DND-41 (cell line): Measurements from ENCODE around the gene ANKRD49.

ENCODE experiments used
- ATAC-seq: fragments of 200-7000 bp; cut with Tn5 transposase; 3 replicates; pipeline ENCODE4 v1.9.1; 2021; ENCODE audit warnings: low read depth; ENCODE audit not compliant: insufficient read depth
- DNase-seq: peaks from one replicate; pipeline ENCODE4 v3.0.0-alpha.2; 2020
- H2AFZ ChIP-seq: 2 replicates; pipeline ENCODE4 v1.6.0; 2012; ENCODE audit warnings: low read depth, low read length
- H3K27ac ChIP-seq: 2 replicates; pipeline ENCODE4 v1.5.1; 2012; ENCODE audit warnings: low read length, inconsistent platforms
- H3K27me3 ChIP-seq: fragments of 200-600 bp; sonication (generic); 2 replicates; pipeline ENCODE4 v1.6.0; 2012; ENCODE audit warnings: low read length, mild to moderate bottlenecking, inconsistent platforms; ENCODE audit not compliant: insufficient read depth, poor library complexity
- H3K36me3 ChIP-seq: 2 replicates; pipeline ENCODE4 v1.5.1; 2012; ENCODE audit warnings: low read length, inconsistent platforms; ENCODE audit not compliant: insufficient read depth
- H3K4me1 ChIP-seq: 2 replicates; pipeline ENCODE4 v1.5.1; 2012; ENCODE audit warnings: mild to moderate bottlenecking, low read length; ENCODE audit not compliant: insufficient read depth
- H3K4me2 ChIP-seq: 2 replicates; pipeline ENCODE4 v1.6.0; 2012; ENCODE audit warnings: mild to moderate bottlenecking, moderate library complexity, low read length, inconsistent platforms; ENCODE audit not compliant: insufficient read depth
- H3K4me3 ChIP-seq, 2 experiments: fragments of 200-600 bp in 1 of 2; shearing (Covaris generic) in 1 of 2; 2 replicates each; pipeline ENCODE4 v1.5.1; 2012 to 2016; ENCODE audit warnings: inconsistent platforms in 2 of 2, low read length in 2 of 2, mild to moderate bottlenecking in 2 of 2, low read depth in 1 of 2, moderate library complexity in 1 of 2
- H3K79me2 ChIP-seq: 2 replicates; pipeline ENCODE4 v1.6.0; 2012; ENCODE audit warnings: low read length, inconsistent platforms; ENCODE audit not compliant: insufficient read depth
- H3K9ac ChIP-seq: 2 replicates; pipeline ENCODE4 v1.6.0; 2012; ENCODE audit warnings: low read depth, mild to moderate bottlenecking, inconsistent platforms, low read length, moderate library complexity
- H3K9me3 ChIP-seq: 2 replicates; pipeline ENCODE4 v1.5.1; 2012; ENCODE audit warnings: low read length, moderate library complexity, mild to moderate bottlenecking, inconsistent platforms; ENCODE audit not compliant: insufficient read depth, severe bottlenecking
- H4K20me1 ChIP-seq: 2 replicates; pipeline ENCODE4 v1.6.0; 2012; ENCODE audit warnings: low read length; ENCODE audit not compliant: insufficient read depth
- EZH2 ChIP-seq: IDR thresholded peaks from 3 replicates; pipeline ENCODE4 v1.6.1; 2012; ENCODE audit warnings: borderline replicate concordance, low read depth, mild to moderate bottlenecking, moderate library complexity, low read length, inconsistent platforms; ENCODE audit not compliant: severe bottlenecking
- TF ChIP-seq, protein P1 (sequence below): IDR thresholded peaks from 2 replicates; pipeline ENCODE4 v1.5.1; 2012; ENCODE audit warnings: borderline replicate concordance, low read length, moderate library complexity, mild to moderate bottlenecking; ENCODE audit not compliant: poor library complexity, severe bottlenecking; ENCODE audit errors: extremely low read depth

The ANKRD49 gene

DNA sequence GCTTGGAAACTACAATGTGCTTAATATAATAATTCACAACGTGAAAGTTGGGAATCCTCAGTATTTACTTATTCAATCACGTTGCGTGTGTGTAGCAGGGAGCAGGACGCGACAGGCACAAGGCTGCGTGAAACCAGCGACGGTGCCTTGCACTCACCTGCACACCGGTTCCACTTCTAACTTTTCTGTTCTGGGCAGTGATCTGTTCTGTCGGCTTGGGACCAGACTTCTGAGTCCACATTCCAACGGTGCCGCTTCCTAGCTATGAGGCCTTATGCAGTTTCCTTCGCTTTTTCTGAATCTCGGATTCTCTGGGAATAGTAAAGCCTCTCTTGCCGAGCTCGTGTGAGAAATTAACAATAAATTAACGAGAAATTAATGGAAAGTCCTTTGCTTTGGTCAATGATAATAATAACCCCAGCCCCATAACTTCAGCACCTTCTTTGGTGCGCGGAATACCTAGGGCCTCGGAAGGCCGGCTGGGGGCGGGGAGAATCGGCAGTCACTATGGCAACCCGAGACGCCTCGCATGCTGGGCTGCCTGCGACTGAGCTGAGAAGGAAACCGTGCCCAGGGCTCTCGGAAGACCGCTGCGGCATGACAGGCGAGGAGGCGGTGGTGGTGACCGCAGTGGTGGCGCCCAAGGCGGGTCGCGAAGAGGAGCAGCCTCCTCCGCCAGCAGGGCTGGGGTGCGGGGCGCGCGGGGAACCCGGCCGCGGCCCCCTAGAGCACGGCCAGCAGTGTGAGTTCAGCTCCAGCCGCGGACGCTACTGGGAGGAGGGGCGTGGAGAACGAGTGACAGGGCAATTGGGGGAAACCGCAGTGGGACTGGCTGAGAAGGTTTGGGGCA lies 18.4 kb downstream of the ANKRD49 start, which contains the start of gene C11orf97:
TSS of gene C11orf97 (plus strand) at position 530 of the 850 bp plus-strand sequence. CDS start at position 598, 68 bp downstream.
- H3K4me3 ChIP-seq = peak within 1 kb of the TSS in 1 of 2 experiments; percentile 50; a peak in 3 of 4 replicates
- no peaks in the 10 kb centered on the region for H3K36me3 ChIP-seq
- H3K9ac ChIP-seq = peak within 1 kb of the TSS; percentile 32; the same call in 1 of the 2 replicates
- H3K27ac ChIP-seq = no peak within 1 kb of the TSS
- no peak for TF ChIP-seq EZH2
- TF ChIP-seq, protein P1, sequence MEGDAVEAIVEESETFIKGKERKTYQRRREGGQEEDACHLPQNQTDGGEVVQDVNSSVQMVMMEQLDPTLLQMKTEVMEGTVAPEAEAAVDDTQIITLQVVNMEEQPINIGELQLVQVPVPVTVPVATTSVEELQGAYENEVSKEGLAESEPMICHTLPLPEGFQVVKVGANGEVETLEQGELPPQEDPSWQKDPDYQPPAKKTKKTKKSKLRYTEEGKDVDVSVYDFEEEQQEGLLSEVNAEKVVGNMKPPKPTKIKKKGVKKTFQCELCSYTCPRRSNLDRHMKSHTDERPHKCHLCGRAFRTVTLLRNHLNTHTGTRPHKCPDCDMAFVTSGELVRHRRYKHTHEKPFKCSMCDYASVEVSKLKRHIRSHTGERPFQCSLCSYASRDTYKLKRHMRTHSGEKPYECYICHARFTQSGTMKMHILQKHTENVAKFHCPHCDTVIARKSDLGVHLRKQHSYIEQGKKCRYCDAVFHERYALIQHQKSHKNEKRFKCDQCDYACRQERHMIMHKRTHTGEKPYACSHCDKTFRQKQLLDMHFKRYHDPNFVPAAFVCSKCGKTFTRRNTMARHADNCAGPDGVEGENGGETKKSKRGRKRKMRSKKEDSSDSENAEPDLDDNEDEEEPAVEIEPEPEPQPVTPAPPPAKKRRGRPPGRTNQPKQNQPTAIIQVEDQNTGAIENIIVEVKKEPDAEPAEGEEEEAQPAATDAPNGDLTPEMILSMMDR = no peak
- peak; percentile 43 for DNase-seq
- peaks cover 10% of the 10 kb centered on the region for H3K4me1 ChIP-seq
- H3K4me2 ChIP-seq = peak within 1 kb of the TSS; percentile 65
- H2AFZ ChIP-seq = 0 out of 2 replicates have a peak within 1 kb of the TSS, but pooled peaks have one; percentile 26
- peaks cover 21% of the 10 kb centered on the region for H3K27me3 ChIP-seq
- H3K9me3 ChIP-seq = no peaks in the 10 kb centered on the region
- no peaks in the 10 kb centered on the region for H4K20me1 ChIP-seq
- no peaks in the 10 kb centered on the region for H3K79me2 ChIP-seq
- ATAC-seq = peak; percentile 84

DNA sequence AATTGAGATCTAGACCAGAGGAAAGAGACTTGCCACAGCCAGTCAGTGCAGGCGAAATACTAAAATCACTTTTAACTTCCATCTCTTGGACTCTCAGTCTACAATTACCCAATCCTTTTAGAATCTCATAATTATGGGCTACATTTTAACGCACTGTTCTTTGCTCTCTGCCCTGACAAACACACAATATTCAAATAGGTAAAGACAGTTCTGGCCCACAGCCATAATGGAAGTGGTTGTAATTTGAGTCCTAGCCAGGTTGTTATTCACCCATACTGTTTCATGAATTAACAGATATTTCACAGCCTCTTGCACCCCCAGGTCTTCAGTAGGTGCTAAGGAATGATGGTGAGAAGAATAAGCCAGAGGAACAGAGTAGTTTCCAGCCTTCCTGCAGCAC lies 19.3 kb downstream of the ANKRD49 start:
- Histone ChIP-seq H3K36me3 (no peaks in the 10 kb centered on the region), H3K4me1 (peaks cover 10% of the 10 kb centered on the region), H3K4me2 (no peak overlapping the region), H3K9me3 (no peaks in the 10 kb centered on the region), H3K4me3 (no peak overlapping the region), H2AFZ (no peak overlapping the region), H4K20me1 (no peaks in the 10 kb centered on the region), H3K27me3 (peaks cover 22% of the 10 kb centered on the region), H3K27ac (no peak overlapping the region), H3K79me2 (no peaks in the 10 kb centered on the region), H3K9ac (no peak overlapping the region)
- TF ChIP-seq, protein P1 = no peak
- no peak for TF ChIP-seq EZH2
- DNase-seq (no peak), ATAC-seq (no peak)

DNA sequence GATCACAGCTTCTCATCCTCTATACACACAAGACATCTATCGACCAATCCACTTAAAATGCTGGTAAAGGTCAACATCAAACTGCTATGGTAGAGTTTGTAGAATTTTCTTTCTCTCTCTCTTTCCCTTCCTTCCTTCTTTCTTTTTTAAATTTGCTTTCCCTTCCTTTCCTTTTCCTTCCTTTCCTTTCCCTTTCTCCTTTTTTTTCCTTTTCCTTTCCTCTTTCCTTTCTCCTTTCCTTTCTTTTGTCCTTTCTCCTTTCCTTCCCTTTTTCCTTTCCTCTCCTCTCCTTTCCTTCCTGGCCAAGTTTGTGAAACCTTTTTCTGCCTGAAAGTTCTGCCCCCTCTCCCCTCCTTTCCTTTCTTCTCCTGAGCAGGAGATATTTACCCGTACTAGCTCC lies 21.6 kb downstream of the ANKRD49 start:
- Histone ChIP-seq H3K27ac (no peak overlapping the region), H3K79me2 (no peaks in the 10 kb centered on the region), H3K27me3 (peaks cover 22% of the 10 kb centered on the region), H3K9me3 (no peaks in the 10 kb centered on the region), H3K4me3 (no peak overlapping the region), H4K20me1 (no peaks in the 10 kb centered on the region), H2AFZ (no peak overlapping the region), H3K4me1 (peaks cover 10% of the 10 kb centered on the region), H3K9ac (no peak overlapping the region), H3K4me2 (no peak overlapping the region), H3K36me3 (no peaks in the 10 kb centered on the region)
- ATAC-seq (no peak), DNase-seq (no peak)
- TF ChIP-seq EZH2 = no peak
- TF ChIP-seq, protein P1 = no peak
